NCI-H2107 treated with DMSO at 0.1 percent for 48 hours (cell line): ENCODE measurements around the gene PTPRG.

Experiments
- DNase-seq: peaks from one replicate; lab custom pipeline; 2025; ENCODE audit not compliant: unreplicated experiment; lab: John Stamatoyannopoulos, UW

PTPRG gene

GRCh38 chr3:62242831-62243509 is 681.6 kb downstream of the PTPRG start:
- no peak for DNase-seq

DNA sequence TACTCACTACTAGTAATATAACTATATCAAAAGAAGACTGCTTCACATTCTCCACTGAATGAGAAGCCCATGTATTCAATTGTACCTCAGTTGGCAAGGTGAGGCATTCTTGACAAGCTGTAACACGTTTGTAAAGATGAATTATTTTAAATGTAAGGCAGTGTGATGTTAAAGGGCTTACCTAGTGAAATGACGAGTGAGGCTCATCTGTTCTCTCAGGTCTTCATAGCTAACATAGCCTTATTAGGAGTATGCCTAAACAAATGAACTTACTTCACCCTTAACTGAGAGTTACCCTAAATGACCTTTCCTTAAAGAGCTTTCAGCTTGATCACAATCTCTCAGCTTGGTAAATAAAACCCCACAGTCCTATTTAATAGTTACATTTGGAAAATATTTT is 684.7 kb downstream of the PTPRG start:
- no peak for DNase-seq

- DNase-seq: no peak
These were observed 685.6 kb downstream of the PTPRG start for GRCh38 chr3:62246985-62247384.

DNA sequence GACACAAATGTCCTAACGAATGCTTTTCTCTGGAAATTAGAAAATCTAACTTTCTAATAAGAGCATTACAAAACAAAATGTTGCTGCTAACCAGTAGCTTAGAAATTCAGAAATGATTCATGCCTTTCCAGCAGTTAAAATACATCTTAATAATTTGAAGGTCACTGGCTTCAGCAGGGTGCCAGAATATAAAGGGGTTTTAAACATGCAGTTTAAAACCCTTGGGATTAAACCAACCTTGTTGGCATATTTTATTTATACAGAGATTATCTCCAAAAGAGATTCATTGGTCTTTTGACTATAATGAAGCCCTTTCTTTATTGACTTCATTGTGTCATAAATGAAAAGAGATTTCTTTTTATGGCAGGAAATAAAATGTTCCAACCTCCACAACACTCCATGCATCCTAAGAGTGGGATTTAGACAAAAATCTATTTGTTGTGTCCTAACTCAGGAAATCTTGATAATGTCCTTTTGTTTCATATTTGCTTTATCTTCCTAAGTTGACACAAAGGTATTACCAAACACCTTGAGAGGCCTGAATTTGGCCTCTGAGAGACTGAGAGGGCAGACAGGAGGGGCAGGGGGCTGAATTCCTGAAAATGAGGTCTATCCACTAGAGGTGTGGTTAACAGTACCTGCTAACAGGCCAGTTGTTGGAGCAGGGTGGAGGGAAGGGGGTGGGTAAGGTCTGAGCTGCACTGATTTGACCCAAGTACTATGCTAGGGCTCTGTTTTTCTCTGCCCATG is 687.5 kb downstream of the PTPRG start:
- no peak for DNase-seq

- no peak for DNase-seq
These were observed 688.1 kb downstream of the PTPRG start for GRCh38 chr3:62249484-62249776.

GRCh38 chr3:62249855-62250543 is 688.6 kb downstream of the PTPRG start:
- DNase-seq: no peak

GRCh38 chr3:62252438-62253157 is 691.2 kb downstream of the PTPRG start:
- DNase-seq: no peak

GRCh38 chr3:62253971-62254370 is 692.6 kb downstream of the PTPRG start:
- DNase-seq: no peak

- DNase-seq: no peak
These were observed 694.4 kb downstream of the PTPRG start for GRCh38 chr3:62255758-62256157.

GRCh38 chr3:62259924-62260323 is 698.6 kb downstream of the PTPRG start:
- no peak for DNase-seq

DNA sequence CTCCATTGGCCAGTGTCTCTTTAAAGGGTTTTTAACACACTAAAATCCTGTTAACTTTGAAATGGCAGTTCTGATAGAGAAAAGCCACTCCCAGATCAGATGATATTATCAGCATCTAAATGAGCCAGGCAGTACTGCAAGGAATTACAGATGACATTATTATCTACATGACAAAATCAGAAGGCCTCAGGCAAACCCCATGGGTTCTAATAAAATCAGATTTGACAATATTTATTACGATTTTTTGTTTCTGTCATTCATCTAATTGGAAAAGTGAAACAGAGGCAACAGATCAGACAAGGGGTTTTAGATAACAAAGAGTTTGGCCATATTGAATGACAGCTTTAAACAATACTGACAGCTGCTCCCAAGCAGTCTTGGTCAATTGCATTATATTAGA is 699.3 kb downstream of the PTPRG start:
- DNase-seq: no peak

DNA sequence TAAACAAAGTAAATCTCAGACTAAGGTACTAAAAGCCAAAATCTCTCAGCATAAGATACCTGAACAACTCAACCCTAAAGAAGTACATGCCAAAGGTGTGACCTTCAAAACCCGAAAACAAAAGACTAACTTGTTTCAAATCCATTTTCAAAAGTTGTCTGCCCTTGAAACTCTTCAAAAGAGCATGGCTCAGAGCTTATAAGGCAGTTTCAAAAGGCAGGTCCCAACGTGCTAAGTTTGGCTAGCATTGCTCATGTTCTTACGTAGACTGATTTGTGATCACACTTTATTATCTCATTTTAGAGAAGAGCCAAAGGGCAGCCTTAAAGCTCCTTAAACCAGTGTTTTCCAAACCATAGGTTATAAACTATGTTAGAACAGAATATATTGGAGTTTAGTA is 699.8 kb downstream of the PTPRG start:
- no peak for DNase-seq

DNA sequence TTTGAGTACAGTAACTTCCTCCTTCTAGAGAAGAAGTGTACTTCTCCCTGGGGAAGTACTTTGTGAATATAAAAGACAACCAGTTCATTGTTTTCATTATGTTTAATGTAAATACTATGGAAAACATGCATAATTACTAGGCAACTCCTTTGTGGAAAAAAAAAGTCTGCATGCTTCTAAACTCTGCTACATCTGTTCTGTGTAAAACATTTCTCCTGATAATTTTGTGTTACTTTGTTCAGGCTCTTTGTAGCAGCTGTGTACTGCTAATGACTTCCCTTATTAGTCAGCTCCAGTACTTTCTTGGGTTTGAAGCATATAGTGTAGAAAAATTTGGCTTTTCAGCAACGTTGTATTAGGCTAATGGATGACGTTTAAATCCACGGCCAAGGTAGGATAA is 700.4 kb downstream of the PTPRG start:
- DNase-seq: no peak

GRCh38 chr3:62265528-62265927 is 704.2 kb downstream of the PTPRG start:
- no peak for DNase-seq

DNA sequence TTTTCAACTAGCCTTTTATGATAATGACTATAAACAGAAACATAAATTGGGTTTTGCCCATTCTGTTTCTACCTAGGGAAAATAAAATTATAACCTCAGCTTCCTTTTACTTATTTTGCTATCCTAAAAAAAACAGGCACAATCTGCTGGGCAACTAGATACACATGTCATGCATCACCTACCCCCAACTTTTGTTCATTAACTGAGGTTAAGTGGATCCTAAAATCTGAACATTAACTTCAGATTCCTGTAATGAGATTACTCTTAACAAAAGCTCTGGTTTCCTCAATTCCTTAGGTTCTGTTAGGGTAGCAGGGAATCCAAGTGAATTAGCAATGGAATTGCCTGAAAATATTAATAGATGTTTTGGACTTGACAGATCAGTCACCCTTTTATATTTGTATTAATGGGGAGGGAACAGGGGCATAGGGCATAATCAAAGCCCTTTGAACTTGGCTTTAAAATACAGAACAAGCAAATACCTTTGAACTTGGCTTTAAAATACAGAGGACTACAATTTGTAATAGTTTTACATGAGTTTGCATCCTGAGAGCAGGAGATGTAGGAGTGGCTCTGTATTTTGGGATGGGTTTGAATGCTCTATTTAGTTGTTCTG is 705.4 kb downstream of the PTPRG start:
- DNase-seq: no peak

- DNase-seq: no peak
These were observed 715.3 kb downstream of the PTPRG start for GRCh38 chr3:62276658-62277180.

DNA sequence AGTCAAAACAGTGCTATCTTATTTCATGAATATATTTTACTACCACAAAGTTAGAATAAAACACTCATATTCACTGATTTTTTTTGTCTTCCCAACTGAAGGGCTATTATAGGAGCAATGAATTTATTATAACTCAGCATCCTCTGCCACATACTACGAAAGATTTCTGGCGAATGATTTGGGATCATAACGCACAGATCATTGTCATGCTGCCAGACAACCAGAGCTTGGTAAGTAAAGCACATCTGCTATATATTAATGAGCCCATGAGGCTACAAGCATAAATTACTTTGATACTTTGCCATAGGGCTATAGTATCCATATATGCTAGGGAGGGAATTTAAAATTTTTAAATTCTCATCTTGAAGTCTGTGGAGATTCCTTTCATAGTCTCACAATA is 716.1 kb downstream of the PTPRG start:
- DNase-seq: no peak

GRCh38 chr3:62277986-62278385 is 716.6 kb downstream of the PTPRG start:
- no peak for DNase-seq

- DNase-seq: no peak
These were observed 720.4 kb downstream of the PTPRG start for GRCh38 chr3:62281726-62282125.

DNA sequence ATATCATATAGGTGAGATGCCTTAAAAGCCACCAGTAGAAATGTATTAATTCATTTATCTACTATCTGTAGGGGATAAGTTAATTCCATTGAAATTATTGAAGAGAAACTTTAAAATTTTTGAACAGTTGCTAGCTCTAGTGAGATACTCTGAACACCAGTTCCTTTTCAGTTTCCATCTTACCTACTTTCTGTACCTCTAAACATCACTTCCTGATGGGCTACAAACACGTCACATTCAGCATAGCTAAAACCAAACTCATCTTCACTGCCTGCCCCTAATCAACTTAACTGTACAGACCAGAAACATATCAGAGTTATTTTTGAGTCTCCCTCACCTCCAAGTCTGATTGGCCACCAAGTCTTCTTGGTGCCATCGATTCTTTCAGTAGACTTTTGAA is 723.1 kb downstream of the PTPRG start:
- no peak for DNase-seq

DNA sequence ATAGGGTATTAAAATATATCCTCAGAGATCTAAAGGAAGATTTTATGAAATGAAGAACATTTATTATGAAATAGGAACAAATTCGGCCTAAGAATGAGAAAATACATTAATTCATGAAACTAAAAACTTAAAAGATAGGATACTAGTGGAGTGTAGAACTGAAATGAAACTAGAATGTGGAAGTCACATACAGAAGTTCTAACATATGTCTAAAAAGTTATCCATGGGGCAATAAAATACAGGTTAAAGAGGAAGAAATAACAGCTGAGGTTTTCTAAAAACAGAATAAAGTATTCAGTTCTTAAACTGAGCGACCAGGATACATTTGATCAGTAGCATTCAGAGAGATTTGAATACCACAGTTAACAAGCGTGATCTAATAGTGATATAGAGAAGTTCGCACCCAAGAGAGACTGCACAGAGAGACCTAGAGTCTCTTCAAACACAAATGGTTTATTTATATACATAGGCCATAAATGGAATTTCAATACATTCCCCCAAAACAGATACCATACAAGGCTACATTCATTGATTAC is 726.1 kb downstream of the PTPRG start:
- no peak for DNase-seq
